Skin of body (tissue), 2 donors: ENCODE measurements around the gene MKNK1. TPM values are rescaled to one million over a fixed set of nuclear protein-coding genes. Genes with fewer than 3 reads are reported as not detected.
A peak's percentile ranks its signal among the peaks of the same experiment; 100 is the strongest.

Source experiments
- DNase-seq: peaks from one replicate; lab custom pipeline; 2025; lab: John Stamatoyannopoulos, UW
- total RNA-seq: library from RNA; depleted of rRNA; stranded (reverse); fragments of >200 nt; gene quantifications from one replicate; pipeline ENCODE4 v1.2.3, GENCODE V29; 2014

The MKNK1 gene
- total RNA-seq, 1 donor from 2014 or later = 27.0 TPM

DNA sequence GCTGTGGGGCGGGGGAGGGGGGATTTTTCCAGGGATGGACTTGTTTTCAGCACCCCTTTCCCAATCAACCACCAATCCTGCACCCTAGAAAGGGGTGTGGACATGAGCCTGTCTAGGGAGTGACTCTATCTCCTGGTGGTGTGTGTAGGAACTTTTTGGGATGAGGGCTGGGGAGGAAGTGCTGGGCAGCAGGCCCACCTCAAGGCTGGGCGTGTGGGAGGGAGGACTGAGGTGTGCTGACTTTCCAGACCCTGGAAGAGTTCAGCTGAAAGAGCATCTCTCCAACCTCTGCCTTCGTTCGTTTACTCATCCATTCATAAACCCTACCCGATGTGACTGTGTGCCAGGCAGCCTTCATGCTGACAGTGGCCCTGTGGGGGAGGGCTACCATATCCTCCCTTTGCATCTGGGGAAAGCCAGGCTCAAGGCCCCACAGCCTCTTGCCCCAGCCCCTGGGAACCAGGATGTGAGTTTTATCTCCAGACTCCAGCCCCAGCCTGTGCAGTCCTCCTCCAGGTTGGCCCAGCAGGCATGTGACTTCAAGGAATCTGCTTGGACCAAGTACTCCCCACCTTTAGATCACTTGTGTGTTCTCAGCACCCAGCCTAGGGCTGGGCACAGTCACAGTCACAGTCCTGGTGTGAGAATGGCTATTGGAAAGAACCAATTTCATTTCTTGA lies 59.4 kb downstream of the MKNK1 start:
- DNase-seq = no peak

- DNase-seq = no peak
Observed at GRCh38 chr1:46543761-46544560, 60.1 kb downstream of the MKNK1 start.

- no peak for DNase-seq
Observed at GRCh38 chr1:46543382-46543760, 60.7 kb downstream of the MKNK1 start.

DNA sequence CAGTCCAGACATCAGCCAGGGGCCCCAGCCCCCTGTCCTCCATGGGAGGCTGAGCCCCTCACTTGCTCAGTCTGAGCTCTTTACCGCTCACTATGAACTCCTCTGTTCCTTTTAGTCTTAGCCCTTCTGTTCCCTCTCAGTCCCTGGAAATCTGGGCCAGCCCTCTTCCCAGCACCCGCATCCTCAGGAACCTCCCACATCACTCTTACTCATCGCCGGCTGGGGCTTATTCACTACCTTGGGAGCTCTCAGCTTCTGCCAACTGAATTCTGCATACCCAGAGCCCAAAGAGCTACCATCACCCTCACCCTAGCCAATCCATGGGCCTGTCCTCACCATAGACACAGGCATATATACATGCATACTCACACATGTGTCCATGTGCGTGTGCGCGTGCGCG lies 64.1 kb downstream of the MKNK1 start:
- DNase-seq = no peak

DNA sequence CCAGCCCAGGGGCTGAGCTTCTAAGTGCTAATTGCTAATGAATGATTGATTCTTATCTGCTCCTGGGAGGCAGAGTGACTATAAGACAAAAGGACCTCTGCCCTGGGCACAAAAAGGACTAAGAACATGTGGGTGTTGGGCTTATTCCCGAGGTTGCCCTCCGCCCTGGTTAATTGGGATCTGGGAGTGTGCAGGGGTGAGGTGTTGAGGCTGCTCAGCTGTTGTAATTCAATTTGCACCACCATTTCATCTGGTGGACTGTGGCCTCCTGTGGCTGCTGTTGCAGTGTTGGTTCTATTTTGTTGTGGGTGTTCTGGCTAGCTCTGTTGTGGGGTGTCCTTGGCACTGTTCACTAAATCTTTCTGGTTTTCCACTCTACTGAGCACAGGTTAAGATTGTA lies 65.9 kb downstream of the MKNK1 start:
- DNase-seq = no peak

DNA sequence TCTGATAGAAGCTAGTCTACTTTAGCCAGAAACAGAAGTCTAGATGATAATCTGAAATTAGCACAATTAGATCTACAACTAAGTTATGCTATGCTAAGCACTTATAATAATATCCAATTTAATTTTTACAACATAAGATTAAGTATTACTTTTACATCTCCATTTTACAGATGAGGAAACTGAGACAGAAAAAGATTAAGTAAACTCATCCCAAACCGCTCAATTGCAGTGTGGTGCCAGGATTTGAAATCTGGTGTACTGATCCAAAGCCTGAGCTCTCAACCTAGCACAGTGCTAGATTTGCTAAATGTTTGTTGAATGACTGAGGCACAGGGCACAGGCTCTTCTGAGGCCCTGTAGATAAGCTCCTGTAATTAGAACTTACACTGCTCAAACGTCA lies 66.4 kb downstream of the MKNK1 start:
- DNase-seq = no peak

- DNase-seq = no peak
Observed at GRCh38 chr1:46536527-46536926, 67.5 kb downstream of the MKNK1 start.

GRCh38 chr1:46535063-46535462 lies 69.0 kb downstream of the MKNK1 start:
- no peak for DNase-seq

GRCh38 chr1:46533179-46533864 lies 70.7 kb downstream of the MKNK1 start:
- DNase-seq = no peak

GRCh38 chr1:46532498-46533178 lies 71.4 kb downstream of the MKNK1 start:
- no peak for DNase-seq

DNA sequence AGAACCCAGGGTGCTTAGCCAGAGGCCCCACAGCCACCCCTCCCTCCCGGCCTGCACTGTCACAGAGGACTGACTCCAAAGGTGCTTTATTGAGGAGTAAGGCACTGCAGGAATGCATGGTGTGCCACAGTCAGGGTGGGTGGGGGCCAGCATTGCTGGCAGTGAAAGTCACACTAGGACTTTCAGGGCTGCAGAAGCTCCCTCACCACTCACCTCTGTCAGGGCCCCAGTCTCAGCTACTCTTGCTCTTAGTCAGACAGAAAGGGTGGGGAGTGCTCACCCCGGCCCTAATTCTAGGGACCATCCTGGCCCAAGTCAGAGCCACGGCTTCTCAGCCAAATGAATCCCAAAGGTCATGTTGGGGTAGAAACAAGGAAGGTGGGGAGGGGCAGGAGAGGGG lies 72.0 kb downstream of the MKNK1 start:
- DNase-seq = no peak

DNA sequence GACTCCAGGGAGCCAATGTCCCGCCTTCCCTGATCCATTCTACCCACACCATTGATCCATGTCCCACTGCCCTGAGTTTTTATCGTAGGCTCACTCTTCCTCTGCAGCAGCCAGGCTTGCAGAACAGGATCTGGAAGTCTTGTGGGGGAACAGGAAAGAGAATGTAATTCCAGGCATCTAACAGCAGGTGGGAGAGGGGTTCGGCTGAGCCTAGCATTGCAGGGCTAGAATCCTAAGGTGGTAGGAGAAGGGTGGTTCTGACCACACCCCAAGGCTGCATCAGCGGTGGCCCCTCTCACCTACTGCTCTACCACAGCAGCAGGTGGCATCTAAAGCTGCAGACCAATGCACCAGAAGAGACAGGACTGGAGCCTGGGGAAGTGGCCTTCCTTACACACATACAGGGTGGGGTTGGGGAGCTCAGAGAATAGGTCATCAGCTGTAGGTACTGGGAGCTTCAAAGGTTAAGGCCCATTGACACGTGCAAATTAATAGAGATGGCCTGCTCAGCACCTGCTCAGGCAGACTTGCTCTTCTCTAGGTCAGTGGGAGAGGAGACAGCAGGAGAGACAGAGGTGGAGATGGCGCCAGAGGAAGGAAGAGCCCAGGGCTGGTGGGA lies 73.2 kb downstream of the MKNK1 start:
- DNase-seq = no peak

DNA sequence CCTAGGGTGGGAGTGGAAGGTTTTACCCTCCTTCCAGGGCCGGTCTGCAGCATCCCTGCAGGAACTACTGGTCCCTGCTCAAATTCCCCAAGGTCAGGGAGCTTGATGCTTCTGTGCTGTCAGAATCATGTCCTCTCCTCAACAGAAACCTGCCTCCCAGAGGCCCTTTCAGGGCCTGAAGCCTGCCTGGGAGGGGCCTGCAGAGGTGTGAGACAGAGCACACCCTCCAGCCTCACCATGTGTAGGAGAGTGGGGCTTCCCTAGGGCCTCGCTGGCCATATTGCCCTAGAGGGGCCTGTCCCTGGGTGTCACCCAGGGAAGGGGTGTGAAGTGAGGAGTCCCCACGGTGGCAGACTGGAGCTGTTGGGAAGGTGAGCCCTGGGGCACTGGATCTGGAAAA lies 73.8 kb downstream of the MKNK1 start:
- DNase-seq = no peak

GRCh38 chr1:46529031-46529630 lies 74.9 kb downstream of the MKNK1 start:
- DNase-seq = no peak

DNA sequence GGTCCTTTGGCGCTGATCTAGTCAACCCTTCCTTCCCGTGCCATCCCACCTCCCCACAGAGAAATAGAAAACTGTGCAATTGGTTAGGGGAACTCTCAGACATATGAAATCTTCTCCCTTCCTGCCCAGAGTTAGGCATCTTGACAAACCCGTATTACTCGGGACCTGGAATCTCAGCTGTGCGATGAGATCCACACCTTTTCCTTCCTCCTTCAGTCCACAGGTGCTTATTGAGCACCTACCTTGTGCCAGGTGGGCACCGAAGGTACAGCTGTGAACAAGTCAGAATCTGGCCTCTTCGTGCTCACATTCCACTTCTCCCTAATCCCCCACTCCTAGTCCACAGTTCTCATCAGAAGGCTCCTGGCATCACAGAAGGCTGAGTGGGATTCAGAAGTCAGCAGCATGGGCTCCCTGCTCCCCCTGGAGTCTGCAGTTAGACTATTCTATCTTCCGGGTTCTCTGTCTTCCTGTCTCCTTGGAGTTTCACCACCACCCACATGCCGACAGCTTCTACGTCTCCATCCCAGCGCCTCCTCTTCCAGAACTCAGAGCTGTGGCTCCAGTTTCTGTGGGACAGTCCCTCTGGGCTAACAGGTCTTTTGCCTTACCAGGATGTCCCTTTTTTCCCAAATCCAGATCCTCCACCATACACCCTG lies 75.6 kb downstream of the MKNK1 start:
- DNase-seq = no peak

GRCh38 chr1:46527474-46528296 lies 76.4 kb downstream of the MKNK1 start:
- DNase-seq = peak; percentile 32

GRCh38 chr1:46526691-46527291 lies 77.3 kb downstream of the MKNK1 start:
- no peak for DNase-seq

- DNase-seq = no peak
Observed at GRCh38 chr1:46526013-46526690, 77.9 kb downstream of the MKNK1 start.
